Lower leg skin (tissue), 3 donors: Measurements from ENCODE around the gene TAS2R46.

Source experiments
- CTCF ChIP-seq, 3 donors: fragments of 450-650 bp; IDR thresholded peaks; one replicate each; pipeline ENCODE4 v1.5.1; 2016; ENCODE audit warnings: antibody characterized with exemption in 3 of 3, mild to moderate bottlenecking in 3 of 3, moderate library complexity in 2 of 3
- POLR2A ChIP-seq, 2 donors: fragments of 450-650 bp; IDR thresholded peaks; one replicate each; pipeline ENCODE4 v1.6.1; 2016 to 2017; ENCODE audit warnings: antibody characterized with exemption in 2 of 2, mild to moderate bottlenecking in 1 of 2, moderate library complexity in 1 of 2

- TF ChIP-seq POLR2A (IDR thresholded peaks at IDR 0.05) (no peak), CTCF (IDR thresholded peaks at IDR 0.05) (no peak)
Measured at GRCh38 chr12:11085419-11085818, 23.3 kb upstream of the TAS2R46 start.
